ACC112 (cell line): Measurements from ENCODE around the gene BCAS3.

Experiments
- H2AFZ ChIP-seq: fragments of 200-600 bp; sonication (generic); one replicate; pipeline ENCODE4 v1.6.0; 2017; ENCODE audit warnings: antibody characterized with exemption, low read length; ENCODE audit not compliant: unreplicated experiment
- H3K27ac ChIP-seq: fragments of 200-600 bp; sonication (generic); 2 replicates; pipeline ENCODE4 v1.5.1; 2014; ENCODE audit warnings: low read depth, mild to moderate bottlenecking, antibody characterized with exemption, low read length, moderate library complexity
- H3K27me3 ChIP-seq: fragments of 200-600 bp; sonication (generic); 2 replicates; pipeline ENCODE4 v1.6.1; 2014; ENCODE audit warnings: mild to moderate bottlenecking, antibody characterized with exemption, low read length, moderate library complexity, mixed read lengths; ENCODE audit not compliant: insufficient read depth
- H3K36me3 ChIP-seq: fragments of 200-600 bp; sonication (generic); 2 replicates; pipeline ENCODE4 v1.6.1; 2016; ENCODE audit warnings: mild to moderate bottlenecking, antibody characterized with exemption, low read length, moderate library complexity, mixed read lengths; ENCODE audit not compliant: insufficient read depth
- H3K4me1 ChIP-seq: fragments of 200-600 bp; sonication (generic); one replicate; pipeline ENCODE4 v1.6.1; 2016; ENCODE audit warnings: low read length, mixed read lengths; ENCODE audit not compliant: insufficient read depth, unreplicated experiment, control insufficient read depth
- H3K4me3 ChIP-seq: fragments of 200-600 bp; sonication (generic); 2 replicates; pipeline ENCODE4 v1.5.1; 2014; ENCODE audit warnings: mild to moderate bottlenecking, low read depth, low read length
- H3K79me2 ChIP-seq: fragments of 200-600 bp; sonication (generic); one replicate; pipeline ENCODE4 v1.6.0; 2016; ENCODE audit warnings: low read length; ENCODE audit not compliant: control insufficient read depth, unreplicated experiment, insufficient read depth

BCAS3 gene

GRCh38 chr17:61211236-61211635, 533.6 kb downstream of the BCAS3 start:
- Histone ChIP-seq H3K4me1 (peaks cover 20% of the 10 kb centered on the region), H3K4me3 (no peak overlapping the region), H3K36me3 (no peaks in the 10 kb centered on the region), H3K79me2 (no peaks in the 10 kb centered on the region), H3K27me3 (no peaks in the 10 kb centered on the region), H3K27ac (no peak overlapping the region), H2AFZ (no peak overlapping the region)

GRCh38 chr17:61212655-61213054, 535.0 kb downstream of the BCAS3 start:
- H3K4me3 ChIP-seq, result no peak overlapping the region
- no peaks in the 10 kb centered on the region for H3K36me3 ChIP-seq
- H3K27ac ChIP-seq, result no peak overlapping the region
- H2AFZ ChIP-seq, result no peak overlapping the region
- H3K4me1 ChIP-seq, result peaks cover 19% of the 10 kb centered on the region
- no peaks in the 10 kb centered on the region for H3K79me2 ChIP-seq
- H3K27me3 ChIP-seq, result no peaks in the 10 kb centered on the region

GRCh38 chr17:61214753-61215152, 537.1 kb downstream of the BCAS3 start:
- H3K27me3 ChIP-seq, result no peaks in the 10 kb centered on the region
- no peak overlapping the region for H3K27ac ChIP-seq
- H3K36me3 ChIP-seq, result no peaks in the 10 kb centered on the region
- H3K4me3 ChIP-seq, result no peak overlapping the region
- peaks cover 22% of the 10 kb centered on the region for H3K4me1 ChIP-seq
- H2AFZ ChIP-seq, result no peak overlapping the region
- no peaks in the 10 kb centered on the region for H3K79me2 ChIP-seq

GRCh38 chr17:61216066-61216465, 538.4 kb downstream of the BCAS3 start:
- Histone ChIP-seq H3K4me3 (no peak overlapping the region), H3K79me2 (no peaks in the 10 kb centered on the region), H3K36me3 (no peaks in the 10 kb centered on the region), H3K4me1 (peaks cover 21% of the 10 kb centered on the region), H3K27me3 (no peaks in the 10 kb centered on the region), H2AFZ (no peak overlapping the region), H3K27ac (no peak overlapping the region)

- H2AFZ ChIP-seq, result no peak overlapping the region
- peaks cover 21% of the 10 kb centered on the region for H3K4me1 ChIP-seq
- no peak overlapping the region for H3K4me3 ChIP-seq
- H3K27me3 ChIP-seq, result no peaks in the 10 kb centered on the region
- no peaks in the 10 kb centered on the region for H3K36me3 ChIP-seq
- no peaks in the 10 kb centered on the region for H3K79me2 ChIP-seq
- 0 out of 2 replicates have a peak overlapping the region, but pooled peaks have one; percentile 25 for H3K27ac ChIP-seq
Measured at GRCh38 chr17:61217878-61218437, 540.3 kb downstream of the BCAS3 start.

GRCh38 chr17:61218438-61218837, 540.8 kb downstream of the BCAS3 start:
- Histone ChIP-seq H3K4me1 (peaks cover 21% of the 10 kb centered on the region), H3K79me2 (no peaks in the 10 kb centered on the region), H3K36me3 (no peaks in the 10 kb centered on the region), H2AFZ (no peak overlapping the region), H3K27ac (peak overlapping the region; percentile 33; the same call in 1 of the 2 replicates), H3K27me3 (no peaks in the 10 kb centered on the region), H3K4me3 (no peak overlapping the region)

- Histone ChIP-seq H2AFZ (no peak overlapping the region), H3K27me3 (no peaks in the 10 kb centered on the region), H3K4me3 (no peak overlapping the region), H3K79me2 (no peaks in the 10 kb centered on the region), H3K4me1 (peaks cover 21% of the 10 kb centered on the region), H3K27ac (no peak overlapping the region; the same call in 1 of the 2 replicates), H3K36me3 (no peaks in the 10 kb centered on the region)
Measured at GRCh38 chr17:61219460-61219859, 541.8 kb downstream of the BCAS3 start.

GRCh38 chr17:61221181-61221580, 543.5 kb downstream of the BCAS3 start:
- Histone ChIP-seq H3K79me2 (no peaks in the 10 kb centered on the region), H3K4me3 (no peak overlapping the region), H3K27me3 (no peaks in the 10 kb centered on the region), H3K4me1 (peaks cover 21% of the 10 kb centered on the region), H3K27ac (no peak overlapping the region), H2AFZ (no peak overlapping the region), H3K36me3 (no peaks in the 10 kb centered on the region)

- Histone ChIP-seq H3K4me1 (peaks cover 21% of the 10 kb centered on the region), H3K27me3 (no peaks in the 10 kb centered on the region), H3K79me2 (no peaks in the 10 kb centered on the region), H3K36me3 (no peaks in the 10 kb centered on the region), H2AFZ (no peak overlapping the region), H3K4me3 (no peak overlapping the region), H3K27ac (no peak overlapping the region)
Measured at GRCh38 chr17:61221597-61222471, 544.2 kb downstream of the BCAS3 start.

GRCh38 chr17:61223725-61224124, 546.1 kb downstream of the BCAS3 start:
- H3K36me3 ChIP-seq, result no peaks in the 10 kb centered on the region
- H3K4me3 ChIP-seq, result no peak overlapping the region
- peaks cover 10% of the 10 kb centered on the region for H3K4me1 ChIP-seq
- H3K79me2 ChIP-seq, result no peaks in the 10 kb centered on the region
- H2AFZ ChIP-seq, result no peak overlapping the region
- H3K27ac ChIP-seq, result no peak overlapping the region
- no peaks in the 10 kb centered on the region for H3K27me3 ChIP-seq
